HG02973 (cell line): Measurements from ENCODE around the gene CERS1.

Experiments
- ATAC-seq: cut with Tn5 transposase; IDR thresholded peaks from one replicate; pipeline ENCODE4 v1.9.1; 2021; ENCODE audit warnings: moderate library complexity; ENCODE audit not compliant: unreplicated experiment

Gene CERS1

DNA sequence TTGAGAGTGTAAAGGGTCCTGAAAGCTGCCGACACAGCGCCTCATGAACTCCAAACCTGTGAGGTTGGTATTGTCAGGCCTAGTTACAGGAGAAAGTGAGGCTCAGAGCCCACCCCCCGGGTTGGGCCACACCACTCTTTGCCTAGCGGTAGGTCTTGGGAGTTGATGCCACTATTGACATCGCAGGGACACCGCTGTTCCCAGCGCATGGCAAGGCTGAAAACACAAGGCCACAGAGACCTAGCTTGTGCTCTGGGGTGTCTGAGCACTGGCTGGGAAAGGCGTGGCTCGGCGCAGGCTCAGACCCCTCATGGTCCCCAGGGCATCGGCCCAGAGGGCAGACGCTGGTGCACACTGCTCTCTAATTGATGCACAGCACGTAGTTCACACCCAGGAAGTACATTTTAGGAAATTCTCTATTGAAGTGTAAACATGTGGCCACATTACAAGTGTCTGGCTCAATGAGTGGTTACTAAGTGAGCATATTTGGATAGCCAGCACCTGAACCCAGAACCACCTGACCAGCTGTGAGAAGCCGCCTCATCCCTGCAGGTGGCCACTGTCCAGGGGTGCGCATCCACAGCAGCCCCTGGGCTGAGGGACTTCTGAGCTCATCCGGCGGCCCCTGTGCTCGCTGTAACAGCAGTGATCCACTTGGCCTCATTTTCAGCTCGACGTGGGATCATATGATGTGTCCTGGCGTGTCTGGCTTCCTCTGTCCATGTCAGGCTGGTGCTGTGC is 36.9 kb downstream of the CERS1 start:
- ATAC-seq = no peak

DNA sequence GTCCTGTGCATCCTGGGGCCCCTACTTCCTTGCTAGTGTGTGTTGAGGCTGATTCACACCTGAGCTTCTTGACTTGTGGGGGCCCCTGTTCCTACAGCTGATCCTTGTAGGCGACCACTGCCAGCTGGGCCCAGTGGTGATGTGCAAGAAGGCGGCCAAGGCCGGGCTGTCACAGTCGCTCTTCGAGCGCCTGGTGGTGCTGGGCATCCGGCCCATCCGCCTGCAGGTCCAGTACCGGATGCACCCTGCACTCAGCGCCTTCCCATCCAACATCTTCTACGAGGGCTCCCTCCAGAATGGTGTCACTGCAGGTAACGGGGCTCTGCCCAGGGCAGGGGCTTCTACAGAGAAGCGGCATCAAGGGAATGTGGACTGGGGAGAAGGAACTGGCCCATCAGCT is 38.7 kb downstream of the CERS1 start:
- no peak for ATAC-seq

DNA sequence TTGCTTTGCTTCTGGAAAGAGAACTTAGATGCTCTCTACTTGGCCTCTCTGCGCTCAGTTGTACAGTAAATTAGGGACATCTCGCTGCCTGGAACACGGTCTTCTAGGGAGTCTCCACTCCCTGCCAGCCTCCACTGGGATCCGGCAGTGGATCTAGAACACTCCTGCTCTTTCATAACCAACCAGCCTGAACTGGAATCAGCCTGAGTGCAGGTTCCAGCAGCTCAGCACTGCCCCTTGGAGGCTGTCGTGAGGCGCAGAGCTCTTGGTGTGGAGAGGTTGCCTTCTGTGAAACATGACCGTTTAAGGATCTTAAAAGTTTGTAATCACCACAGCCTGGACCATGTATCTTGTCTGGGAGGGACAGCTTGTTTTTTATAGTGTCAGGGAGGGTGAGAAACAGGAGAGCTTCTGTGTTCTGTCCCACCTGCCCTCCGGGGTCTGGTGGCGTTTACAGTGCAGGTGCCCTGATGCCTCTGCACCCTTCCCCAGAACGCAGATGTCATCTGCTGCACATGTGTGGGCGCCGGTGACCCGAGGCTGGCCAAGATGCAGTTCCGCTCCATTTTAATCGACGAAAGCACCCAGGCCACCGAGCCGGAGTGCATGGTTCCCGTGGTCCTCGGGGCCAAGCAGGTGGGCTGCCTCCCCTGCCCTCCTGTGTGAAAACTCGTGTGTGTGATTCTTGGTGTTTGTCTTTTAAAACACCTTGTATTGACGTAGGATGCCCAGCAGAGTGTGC is 39.4 kb downstream of the CERS1 start:
- no peak for ATAC-seq

DNA sequence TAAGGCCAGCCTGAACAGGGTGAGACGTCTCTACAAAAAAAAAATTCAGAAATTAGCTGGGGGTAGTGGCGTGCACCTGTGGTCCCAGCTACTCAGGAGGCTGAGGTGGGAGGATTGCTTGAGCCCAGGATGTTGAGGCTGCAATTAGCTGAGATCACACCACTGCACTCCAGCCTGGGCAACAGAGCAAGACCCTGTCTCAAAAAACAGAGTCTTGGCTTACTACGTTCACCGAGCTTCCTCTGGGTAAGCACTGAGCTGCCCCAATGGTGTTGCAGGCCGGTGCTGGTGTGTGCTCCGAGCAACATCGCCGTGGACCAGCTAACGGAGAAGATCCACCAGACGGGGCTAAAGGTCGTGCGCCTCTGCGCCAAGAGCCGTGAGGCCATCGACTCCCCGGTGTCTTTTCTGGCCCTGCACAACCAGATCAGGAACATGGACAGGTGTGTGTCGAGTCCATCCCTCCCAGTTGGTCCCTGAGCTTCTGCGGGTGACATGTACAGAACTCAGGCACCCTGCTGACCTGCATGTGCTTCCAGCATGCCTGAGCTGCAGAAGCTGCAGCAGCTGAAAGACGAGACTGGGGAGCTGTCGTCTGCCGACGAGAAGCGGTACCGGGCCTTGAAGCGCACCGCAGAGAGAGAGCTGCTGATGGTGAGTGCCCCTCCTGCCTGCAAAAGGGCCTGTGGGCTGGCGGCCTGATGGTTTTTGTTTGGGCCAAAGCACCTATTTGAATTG is 40.1 kb downstream of the CERS1 start:
- no peak for ATAC-seq

DNA sequence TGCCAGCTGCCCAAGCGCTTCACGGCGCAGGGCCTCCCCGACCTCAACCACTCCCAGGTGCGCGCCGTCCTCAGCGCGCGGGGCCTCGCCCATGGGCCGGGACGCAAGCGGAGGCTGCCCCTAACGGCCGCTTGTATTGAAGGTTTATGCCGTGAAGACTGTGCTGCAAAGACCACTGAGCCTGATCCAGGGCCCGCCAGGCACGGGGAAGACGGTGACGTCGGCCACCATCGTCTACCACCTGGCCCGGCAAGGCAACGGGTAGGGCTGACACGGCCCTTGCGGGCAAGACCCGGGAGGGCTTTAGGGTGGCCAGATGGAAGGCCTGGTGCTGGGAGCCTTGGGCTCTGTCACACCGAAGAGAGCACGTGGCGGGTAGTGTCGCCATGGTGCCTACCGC is 41.0 kb downstream of the CERS1 start:
- ATAC-seq = no peak

DNA sequence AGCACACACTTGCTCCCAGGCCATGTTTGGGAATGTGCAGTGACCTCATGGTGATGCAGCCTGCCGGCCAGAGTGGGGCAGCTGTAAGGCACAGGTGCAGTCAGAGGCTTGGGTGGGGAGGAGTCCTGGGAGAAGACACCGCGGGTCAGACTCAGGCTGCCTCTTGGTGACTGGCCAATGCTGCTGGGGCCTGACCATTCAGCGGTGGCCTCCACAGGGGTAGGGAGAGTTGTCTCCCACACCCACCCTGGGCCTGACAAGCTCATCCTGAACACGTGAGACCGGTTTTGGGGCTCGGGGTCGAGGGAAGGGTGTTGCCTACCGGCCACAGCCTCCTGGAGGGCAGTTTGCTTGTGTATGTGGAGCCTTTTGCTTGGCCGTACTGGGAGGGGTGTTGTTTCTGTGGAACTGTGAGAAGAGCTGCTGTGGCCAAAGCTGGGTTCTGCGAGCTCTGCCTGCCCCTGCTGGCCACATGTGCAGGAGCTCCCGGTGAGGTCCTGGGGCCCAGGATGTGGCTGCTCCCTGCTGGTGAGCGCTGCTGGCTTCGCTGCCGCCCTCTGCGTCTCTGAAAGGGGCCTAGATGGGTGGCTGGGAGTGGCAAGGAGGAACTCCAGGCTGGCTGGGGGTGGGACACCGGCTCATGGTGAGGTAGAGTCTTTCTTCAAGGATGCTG is 42.1 kb downstream of the CERS1 start:
- ATAC-seq = no peak

DNA sequence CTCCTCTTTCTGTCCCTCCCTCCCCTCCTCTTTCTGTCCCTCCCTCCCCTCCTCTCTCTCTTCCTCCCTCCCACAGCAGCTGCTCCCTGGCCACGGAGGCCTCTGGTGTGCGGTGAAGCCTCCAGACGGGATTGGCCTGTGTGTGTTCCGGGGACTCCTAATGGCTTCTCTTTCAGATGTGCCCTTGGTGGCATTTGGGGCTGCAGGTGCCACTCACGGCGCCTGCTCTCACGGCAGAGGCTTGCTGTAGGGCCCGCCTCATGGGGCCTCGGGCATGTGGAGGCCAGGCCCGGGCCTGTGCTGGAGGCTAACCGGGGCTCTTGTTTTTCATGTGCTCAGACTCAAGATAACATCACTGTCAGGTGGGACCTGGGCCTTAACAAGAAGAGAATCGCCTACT is 43.3 kb downstream of the CERS1 start:
- ATAC-seq = no peak

DNA sequence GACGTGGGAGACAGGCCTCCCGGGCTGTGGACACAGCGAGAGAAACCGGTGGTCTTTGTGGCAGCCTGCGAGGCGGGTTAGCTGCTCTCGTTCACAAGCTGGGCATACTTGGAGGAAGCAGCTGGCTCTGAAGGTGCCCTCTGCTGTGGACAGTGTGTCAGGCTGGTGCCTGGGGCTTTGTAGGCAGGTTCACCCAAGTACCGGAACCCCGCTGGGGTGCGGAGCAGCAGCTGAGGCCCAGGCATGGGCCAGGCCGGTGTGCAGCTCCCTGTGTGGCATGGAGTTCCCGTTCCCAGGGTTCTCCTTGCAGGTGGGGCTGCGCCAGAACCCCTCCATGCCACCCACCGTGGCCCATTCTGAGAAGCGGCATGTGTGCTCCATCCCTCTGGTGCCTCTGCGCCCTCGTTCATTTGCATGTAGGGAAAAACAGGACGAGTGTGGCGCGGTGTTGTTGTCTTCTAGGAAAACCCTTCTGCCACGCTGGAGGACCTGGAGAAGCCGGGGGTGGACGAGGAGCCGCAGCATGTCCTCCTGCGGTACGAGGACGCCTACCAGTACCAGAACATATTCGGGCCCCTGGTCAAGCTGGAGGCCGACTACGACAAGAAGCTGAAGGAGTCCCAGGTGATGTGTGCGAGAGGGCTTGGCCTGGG is 44.2 kb downstream of the CERS1 start:
- ATAC-seq = no peak

DNA sequence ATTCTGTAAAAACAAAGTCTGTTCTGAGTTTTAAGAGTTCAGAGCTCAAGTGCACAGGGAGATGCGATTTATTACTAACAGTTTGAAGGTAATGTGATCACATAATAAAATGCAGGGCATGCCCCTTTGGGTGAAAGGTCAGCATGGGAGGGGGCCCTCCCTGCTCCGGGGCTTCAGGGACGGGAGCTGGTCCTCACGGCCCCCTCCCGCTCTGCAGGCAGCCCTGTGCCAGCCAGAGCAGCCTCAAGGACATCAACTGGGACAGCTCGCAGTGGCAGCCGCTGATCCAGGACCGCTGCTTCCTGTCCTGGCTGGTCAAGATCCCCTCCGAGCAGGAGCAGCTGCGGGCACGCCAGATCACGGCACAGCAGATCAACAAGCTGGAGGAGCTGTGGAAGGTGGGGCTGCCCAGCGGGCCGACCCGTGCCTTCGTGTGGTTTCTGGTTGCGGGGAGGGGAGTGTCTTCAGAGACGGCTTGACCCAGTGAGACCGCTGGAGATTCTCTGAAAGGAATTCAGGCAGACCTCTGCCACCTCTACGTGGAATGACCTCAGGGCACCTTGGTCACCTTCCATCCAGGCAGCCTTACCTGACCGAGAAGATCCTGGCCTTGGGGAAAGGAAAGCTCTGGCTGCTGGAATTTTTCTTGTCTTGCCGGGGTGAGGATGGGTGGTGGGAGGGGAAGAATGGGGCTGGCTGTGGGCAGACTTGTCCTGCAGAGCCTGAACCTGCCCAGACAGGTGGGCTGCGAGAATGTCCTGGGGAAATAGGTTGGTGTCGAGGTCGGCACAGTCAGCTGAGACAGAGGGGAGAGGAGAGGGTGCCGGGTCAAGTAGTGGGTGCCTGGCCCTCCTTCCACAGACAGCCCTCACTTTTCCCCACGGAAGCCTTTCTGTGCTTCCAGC is 45.2 kb downstream of the CERS1 start:
- no peak for ATAC-seq

DNA sequence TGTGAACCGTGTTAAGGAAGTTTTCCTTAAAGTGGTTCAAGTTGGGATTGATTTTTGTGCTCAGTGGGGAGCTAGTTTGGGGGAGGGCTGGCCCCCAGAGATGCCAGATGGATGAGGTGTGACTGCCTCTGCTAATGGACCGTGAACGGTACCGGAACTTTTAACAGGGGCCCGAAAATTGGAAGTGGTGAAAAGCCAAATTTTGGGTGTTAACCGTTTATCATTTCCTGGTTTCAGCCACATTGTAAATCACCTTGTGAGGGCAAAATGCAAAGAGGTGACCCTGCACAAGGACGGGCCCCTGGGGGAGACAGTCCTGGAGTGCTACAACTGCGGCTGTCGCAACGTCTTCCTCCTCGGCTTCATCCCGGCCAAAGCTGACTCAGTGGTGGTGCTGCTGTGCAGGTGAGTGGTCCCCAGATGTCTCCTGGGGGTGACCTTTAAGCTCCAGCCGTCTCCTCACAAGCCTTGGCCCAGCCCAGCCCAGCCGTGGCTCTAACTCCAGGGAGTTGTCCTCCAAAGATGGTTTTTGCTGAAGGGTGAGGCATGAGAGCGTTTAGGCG is 46.0 kb downstream of the CERS1 start:
- no peak for ATAC-seq

DNA sequence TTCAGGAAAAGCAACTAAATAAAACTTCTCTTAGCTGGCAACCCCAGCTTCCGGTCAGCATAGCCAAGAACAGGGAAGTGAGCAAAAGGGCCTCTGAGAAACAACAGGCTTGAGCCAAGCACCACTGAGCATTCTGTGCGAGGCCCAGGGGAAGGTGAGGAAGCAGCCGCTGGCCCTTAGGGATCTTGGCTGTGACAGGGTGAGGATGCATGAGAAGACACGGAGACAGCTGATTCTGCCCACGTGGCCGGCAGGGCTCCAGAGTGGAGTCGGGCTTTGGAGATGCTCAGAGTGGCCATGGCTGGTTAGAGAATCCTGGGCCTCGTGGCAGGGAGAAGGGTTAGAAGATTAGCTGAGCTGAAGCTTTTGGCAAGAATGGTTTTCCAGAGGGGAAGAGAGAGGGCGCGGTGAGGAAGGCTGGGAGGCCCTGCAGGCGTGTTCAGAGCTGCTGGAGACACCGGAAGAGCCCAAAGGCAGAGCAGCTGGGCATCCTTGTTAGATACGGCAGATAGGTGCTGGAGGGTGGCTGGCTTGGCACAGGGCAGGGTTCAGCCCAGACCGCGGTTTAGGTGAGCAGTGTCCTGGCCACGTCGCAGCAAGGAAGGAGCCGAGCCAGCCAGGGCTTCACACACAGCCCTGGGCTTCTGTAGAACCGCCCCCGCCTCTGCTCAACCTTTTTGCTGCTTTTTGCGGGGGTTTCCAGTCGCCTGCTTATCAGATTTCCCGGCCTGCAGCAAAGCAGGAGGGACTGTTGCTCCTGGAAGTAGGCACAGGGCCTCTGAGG is 46.9 kb downstream of the CERS1 start:
- ATAC-seq = no peak

DNA sequence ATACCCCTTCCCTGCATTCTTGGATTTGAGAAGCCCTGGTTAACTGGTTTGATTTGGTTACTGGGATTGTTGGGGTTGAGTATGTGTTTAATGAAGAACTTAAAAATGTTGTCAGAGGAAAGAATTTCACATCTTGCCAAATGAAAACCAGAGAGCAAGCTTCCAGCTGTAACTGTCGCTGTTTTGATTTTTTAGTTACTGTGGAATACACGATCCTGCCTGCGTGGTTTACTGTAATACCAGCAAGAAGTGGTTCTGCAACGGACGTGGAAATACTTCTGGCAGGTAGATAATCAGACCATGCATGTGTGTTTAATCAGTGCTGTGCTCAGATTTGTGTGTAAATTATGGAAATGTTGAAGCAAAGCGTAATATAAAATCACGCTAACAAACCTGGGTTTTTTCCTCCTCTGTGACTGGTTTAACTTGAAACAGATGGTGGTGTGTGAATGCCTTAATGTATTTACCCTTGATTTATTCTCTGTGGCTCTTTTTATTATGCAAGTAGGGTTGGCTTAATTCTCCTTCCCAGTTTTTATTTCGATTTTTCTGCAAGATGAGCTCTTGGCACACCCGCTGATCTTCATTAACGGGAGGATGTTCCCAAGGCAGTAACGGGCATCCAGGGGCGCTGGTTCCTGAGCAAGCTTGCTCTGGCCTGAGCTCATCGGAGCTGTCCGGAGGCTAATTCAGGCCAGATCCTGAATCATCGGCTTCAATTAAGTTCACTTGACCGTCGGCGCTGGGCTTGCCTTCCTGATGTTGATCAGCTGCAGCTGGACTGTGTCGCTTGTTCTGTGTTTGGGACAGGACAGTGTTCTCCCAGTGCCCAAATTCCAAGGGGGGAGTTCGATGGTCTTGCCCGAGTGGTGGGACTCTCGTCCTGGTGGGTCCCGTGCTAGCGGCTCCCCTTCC is 48.2 kb downstream of the CERS1 start:
- no peak for ATAC-seq

DNA sequence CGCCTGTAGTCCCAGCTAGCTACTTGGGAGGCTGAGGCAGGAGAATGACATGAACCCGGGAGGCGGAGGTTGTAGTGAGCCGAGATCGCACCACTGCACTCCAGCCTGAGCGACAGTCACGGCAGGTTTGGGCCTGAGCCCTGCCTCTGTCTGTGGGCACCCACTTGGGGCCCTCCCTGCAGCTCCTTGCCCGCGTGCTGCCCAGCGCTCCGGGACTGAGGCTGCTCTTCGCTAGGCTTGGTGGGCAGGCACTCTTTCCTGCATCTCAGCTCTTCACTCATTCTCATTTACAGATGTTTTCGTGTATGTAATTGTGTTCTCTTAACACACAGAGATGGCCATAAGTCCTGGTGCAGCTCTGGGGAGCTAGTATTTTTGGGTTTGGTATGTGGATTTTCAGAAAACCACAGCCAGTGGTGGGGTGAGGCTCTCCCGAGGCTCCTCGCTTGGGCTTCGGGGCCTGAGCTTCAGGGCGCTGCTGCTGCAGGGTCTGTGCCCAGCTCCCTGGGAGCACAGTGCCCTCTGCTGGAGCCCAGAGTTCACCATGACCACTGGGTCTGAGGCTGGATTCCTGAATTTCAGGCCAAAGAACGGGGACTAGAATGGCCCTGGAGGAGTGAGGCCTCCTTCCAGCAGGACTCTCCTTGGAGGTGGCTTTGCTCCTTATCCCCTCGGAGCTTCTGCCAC is 49.0 kb downstream of the CERS1 start:
- no peak for ATAC-seq

DNA sequence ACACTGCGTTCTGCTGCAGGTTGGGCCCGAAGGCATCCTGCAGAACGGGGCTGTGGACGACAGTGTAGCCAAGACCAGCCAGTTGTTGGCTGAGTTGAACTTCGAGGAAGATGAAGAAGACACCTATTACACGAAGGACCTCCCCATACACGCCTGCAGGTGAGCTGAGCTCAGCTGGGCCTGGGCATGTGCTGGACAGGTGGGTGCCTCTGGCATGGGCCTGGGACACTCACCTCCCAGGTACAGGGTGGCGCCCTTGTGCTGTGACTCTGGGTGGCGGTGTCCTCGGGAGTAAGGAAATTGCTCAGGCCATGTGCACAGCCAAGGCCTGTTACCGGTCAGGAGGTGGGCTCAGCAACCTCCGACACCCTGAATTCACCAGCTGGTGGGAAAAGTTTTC is 50.0 kb downstream of the CERS1 start:
- ATAC-seq = no peak

DNA sequence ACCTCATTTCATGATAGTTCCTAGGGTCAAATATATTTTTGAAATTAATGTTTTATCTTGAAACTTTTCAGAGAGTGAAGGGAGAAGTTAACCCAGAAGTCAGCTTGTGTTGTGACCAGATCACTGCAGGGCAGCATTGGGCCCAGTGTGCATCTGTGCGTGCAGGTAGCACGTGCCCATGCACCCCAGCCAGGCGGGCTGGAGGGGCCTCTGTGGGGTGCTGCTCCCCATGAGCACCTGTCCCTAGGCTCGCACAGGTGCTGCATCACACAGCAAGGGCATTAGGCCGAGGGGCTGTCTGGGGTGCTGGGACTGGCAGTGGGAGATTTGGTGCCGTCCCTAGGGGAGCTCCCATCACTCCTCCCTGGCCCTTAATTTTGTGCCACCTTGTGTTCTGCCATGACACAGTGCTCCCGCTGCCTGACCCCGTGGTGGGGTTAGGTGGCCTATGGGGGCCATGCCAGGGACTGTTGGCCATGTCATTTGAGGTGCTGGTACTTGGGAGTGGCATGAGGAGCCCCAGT is 51.1 kb downstream of the CERS1 start:
- ATAC-seq = no peak

DNA sequence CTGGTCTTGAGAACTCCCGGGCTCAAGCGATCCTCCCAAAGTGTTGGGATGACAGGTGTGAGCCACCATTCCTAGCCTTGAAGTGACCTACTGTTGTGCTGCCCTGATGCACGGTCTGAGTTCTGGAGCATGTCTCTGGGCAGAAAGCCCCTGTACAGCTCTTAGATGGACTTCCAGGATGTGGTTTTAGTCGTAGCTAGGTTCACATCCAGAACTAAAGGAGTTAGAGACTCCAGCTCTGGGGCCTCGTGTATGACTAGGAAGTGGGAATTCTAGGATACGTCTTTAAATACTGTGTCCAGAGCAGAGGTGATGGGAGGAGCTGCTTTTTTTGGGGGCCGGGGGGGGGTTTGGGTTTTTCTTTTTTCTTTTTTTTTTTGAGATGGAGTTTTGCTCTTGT is 52.0 kb downstream of the CERS1 start:
- no peak for ATAC-seq

DNA sequence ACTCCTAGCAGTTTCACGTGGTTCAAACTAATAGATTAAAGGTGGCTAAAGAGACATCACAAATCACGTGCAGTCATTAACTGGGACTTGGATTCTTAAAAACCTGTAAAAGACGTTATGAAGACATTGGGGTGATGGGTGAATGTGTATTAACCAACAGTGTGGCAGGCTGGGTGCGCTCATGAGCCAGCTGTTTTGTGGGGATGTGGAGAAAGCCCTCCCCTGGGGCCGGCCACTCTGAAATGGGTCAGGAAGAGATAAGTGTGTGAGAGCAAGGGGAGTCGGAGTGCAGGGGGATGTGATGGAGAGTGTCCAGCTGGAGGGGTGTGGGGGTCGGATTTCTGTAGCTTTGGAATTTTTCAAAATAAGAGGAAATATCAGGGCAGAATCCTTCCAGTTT is 53.8 kb downstream of the CERS1 start:
- no peak for ATAC-seq
